Activated B cell treated with CpG ODN at 0.5 μM for 24 hours (primary cell): ENCODE results near the gene PTN. TPM values are rescaled to one million over a fixed set of nuclear protein-coding genes. Genes with fewer than 3 reads are reported as not detected.
"Not testable (repeated sequence)": the region's sequence is repeated elsewhere in the genome, so short reads cannot be mapped to it uniquely, and the experiment has no call there.

ENCODE experiments used
- ATAC-seq: fragments of 200-7000 bp; cut with Tn5 transposase; one replicate; pipeline ENCODE4 v1.10.0; 2021; ENCODE audit warnings: low read depth, mild to moderate bottlenecking, moderate library complexity
- CTCF ChIA-PET: fragments of 350-600 bp; sonication (Branson Sonifier 250); formaldehyde crosslinking; loops from one replicate; lab custom pipeline; 2021; ENCODE audit warnings: antibody characterized with exemption; lab: Charles Lee
- POLR2A ChIA-PET: fragments of 350-600 bp; sonication (Branson Sonifier 250); formaldehyde crosslinking; loops from one replicate; lab custom pipeline; 2021; ENCODE audit warnings: antibody characterized with exemption; lab: Charles Lee
- DNase-seq: peaks from one replicate; pipeline ENCODE4 v3.0.0; 2022
- H3K27ac Mint-ChIP-seq: one replicate; pipeline ENCODE4 v1.8.0; 2020; ENCODE audit warnings: mixed read lengths
- H3K27me3 Mint-ChIP-seq: one replicate; pipeline ENCODE4 v1.8.0; 2021; ENCODE audit warnings: mixed read lengths
- H3K36me3 Mint-ChIP-seq: one replicate; pipeline ENCODE4 v1.8.0; 2021; ENCODE audit warnings: low read depth, mixed read lengths
- H3K4me1 Mint-ChIP-seq: one replicate; pipeline ENCODE4 v1.8.0; 2021; ENCODE audit warnings: mixed read lengths
- H3K4me3 Mint-ChIP-seq: one replicate; pipeline ENCODE4 v1.8.0; 2020; ENCODE audit warnings: mild to moderate bottlenecking, mixed read lengths
- H3K9me3 Mint-ChIP-seq: one replicate; pipeline ENCODE4 v1.8.0; 2020; ENCODE audit warnings: mixed read lengths
- CTCF ChIP-seq: fragments of 200-600 bp; IDR thresholded peaks from one replicate; pipeline ENCODE4 v1.8.0; 2022; ENCODE audit warnings: antibody characterized with exemption, mild to moderate bottlenecking
- intact Hi-C: fragments of 100-400 bp; cut with micrococcal nuclease; formaldehyde crosslinking; loops from one replicate; pipeline ENCODE4 v1.15.1; 2024
- total RNA-seq: library from RNA; stranded (reverse); gene quantifications from 2 replicates; pipeline ENCODE4 v1.2.3, GENCODE V29; 2022

The PTN gene
- total RNA-seq, 1 donor from 2014 or later, result not detected

DNA sequence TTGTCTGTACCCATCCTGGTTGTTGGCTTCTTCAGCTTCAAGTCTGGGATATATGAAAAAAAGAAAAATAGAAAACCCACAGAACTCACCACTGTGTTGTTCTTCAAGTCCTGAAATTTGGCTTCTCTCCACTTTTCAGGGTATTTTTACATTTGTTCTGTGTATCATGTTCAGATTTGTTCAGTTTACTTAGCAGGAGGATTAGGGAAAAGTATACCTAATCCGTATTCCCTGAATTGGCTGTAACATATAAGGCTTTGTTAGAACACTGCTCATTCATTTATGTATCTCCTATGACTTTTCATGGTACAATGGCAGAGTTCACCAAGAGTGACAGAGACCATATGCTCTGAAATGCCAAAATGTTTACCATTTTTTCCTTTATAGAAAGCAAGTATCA, 146.9 kb downstream of the PTN start:
- no peak overlapping the region for H3K4me3 Mint-ChIP-seq
- ATAC-seq, result no peak
- CTCF ChIA-PET, result no interaction called here
- H3K4me1 Mint-ChIP-seq, result no peaks in the 10 kb centered on the region
- peaks cover 2% of the 10 kb centered on the region for H3K9me3 Mint-ChIP-seq
- H3K36me3 Mint-ChIP-seq, result no peaks in the 10 kb centered on the region
- no peak for DNase-seq
- POLR2A ChIA-PET, result no interaction called here
- no peaks in the 10 kb centered on the region for H3K27me3 Mint-ChIP-seq
- intact Hi-C loops, result no loop called here
- no peak for TF ChIP-seq CTCF
- no peak overlapping the region for H3K27ac Mint-ChIP-seq

DNA sequence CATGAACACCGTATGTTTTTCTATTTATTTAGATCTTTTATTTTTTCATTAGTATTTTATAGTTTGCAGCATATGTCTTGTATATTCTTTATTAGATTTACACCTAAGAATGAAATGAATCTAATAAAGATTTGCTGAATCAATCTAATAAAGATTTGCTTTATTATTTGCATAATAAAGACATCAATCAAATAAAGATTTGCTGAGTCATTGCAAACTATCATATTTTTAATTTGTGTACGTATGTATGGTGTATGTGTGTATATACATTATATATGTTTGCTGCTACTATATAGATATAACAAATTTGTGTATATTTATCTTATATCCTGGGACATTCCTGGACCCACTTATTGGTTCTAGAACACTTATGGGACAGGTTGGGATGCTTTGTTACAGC, 147.5 kb downstream of the PTN start:
- CTCF ChIA-PET, result no interaction called here
- Mint-ChIP-seq H3K36me3 (no peaks in the 10 kb centered on the region), H3K4me3 (no peak overlapping the region), H3K27ac (no peak overlapping the region), H3K27me3 (no peaks in the 10 kb centered on the region), H3K9me3 (peaks cover 2% of the 10 kb centered on the region), H3K4me1 (no peaks in the 10 kb centered on the region)
- TF ChIP-seq CTCF, result no peak
- POLR2A ChIA-PET, result no interaction called here
- DNase-seq, result no peak
- intact Hi-C loops, result no loop called here
- ATAC-seq, result no peak

- DNase-seq, H3K4me3 Mint-ChIP-seq, intact Hi-C loops, H3K9me3 Mint-ChIP-seq, H3K4me1 Mint-ChIP-seq, ATAC-seq, H3K36me3 Mint-ChIP-seq, H3K27ac Mint-ChIP-seq, H3K27me3 Mint-ChIP-seq, POLR2A ChIA-PET, CTCF ChIA-PET: not testable (repeated sequence)
Measured at GRCh38 chr7:137181619-137182018, 161.9 kb downstream of the PTN start.
